T-helper 22 cell (primary cell): Measurements from ENCODE around the gene SGPL1.
"Not testable (repeated sequence)": the region's sequence is repeated elsewhere in the genome, so short reads cannot be mapped to it uniquely, and the experiment has no call there.

Source experiments
- DNase-seq: peaks from one replicate; pipeline ENCODE4 v3.0.0-alpha.2; 2020; ENCODE audit warnings: low read depth

SGPL1 gene

DNA sequence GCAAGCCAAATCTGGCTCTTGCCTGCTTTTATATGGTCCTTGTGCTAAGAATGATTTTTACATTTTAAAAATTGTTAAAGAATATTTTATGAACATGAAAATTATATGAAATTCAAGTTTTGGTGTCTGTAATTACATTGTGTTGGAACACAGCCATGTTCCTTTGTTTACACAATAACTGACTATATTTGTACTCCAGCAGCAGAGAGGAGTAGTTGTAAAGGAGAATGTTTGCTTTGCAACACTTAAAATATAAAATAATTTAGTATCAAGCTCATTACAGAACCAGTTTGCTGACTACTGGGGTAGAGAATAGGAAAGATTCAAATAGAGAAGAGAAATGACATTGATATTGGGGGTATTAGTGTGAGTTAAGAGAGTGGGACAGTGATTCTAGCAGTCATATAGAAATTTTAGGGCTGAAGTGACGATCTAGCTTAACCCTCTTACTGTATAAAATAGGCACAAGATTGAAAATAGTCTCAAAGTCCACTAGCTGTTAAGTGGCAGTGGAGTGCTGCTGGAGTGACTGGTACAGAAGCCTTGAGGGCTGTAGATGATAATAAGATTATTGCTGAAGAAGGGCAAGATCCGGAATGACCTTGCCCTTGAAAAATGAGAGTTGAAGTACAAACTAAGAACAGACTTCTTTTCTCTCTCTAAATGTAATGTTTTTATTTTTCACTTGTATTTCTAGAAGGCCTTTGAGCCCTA lies 28.2 kb downstream of the SGPL1 start:
- no peak for DNase-seq

DNA sequence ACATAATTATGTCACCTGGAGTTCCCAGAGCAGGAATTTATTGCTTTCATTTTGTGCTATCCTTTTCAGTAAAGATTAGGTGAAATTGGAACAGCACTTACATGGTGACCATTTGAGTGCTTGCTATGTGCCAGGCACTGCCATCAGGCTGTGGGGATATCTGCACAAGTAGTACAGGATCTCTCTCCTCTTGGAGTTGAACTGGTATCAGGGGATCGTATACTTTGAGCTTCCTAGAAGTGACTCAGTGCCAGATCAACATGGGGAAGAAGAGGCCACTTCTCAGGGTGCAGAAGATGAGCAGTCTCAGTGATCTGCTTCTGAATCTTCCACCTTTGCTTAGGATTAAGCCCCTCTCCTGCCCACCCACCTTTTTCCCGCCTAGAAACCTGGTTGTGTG lies 29.5 kb downstream of the SGPL1 start:
- DNase-seq, result no peak

DNA sequence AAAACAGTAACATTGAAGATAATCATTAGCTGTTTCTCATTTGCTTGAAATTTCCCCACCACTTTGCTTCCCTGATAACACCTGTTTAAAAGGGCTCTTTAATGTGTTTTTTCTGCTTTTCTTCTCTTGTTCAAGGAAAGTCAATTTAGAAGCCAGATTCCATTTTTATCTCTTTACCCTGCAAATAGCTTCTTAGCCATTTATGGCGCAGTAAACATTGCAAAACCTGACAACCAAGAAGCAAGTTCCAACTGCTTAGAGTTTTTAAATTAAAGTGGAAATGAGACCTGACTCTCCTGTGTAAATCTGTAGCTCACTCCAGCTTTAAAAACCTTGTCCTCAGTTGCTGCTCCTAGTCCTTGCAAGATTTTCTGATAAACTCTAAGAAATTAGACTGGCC lies 30.1 kb downstream of the SGPL1 start:
- no peak for DNase-seq

DNA sequence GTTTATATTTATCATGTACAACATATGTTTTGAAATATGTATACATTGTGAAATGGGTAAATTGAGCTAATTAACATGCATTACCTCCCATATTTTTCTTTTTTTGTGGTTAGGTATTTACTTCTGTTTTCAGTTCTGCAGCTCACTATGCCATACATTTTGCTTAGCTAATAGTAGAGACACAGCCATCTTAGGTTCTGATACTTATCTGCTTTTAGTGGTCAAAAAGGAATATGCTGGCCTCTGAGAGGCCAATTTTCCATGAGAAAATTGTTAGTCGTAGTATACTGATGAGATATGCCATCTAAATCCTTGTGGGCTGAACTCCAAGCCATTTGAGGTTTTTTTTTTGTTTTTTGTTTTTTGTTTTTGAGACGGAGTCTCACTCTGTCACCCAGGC lies 31.0 kb downstream of the SGPL1 start:
- no peak for DNase-seq

DNA sequence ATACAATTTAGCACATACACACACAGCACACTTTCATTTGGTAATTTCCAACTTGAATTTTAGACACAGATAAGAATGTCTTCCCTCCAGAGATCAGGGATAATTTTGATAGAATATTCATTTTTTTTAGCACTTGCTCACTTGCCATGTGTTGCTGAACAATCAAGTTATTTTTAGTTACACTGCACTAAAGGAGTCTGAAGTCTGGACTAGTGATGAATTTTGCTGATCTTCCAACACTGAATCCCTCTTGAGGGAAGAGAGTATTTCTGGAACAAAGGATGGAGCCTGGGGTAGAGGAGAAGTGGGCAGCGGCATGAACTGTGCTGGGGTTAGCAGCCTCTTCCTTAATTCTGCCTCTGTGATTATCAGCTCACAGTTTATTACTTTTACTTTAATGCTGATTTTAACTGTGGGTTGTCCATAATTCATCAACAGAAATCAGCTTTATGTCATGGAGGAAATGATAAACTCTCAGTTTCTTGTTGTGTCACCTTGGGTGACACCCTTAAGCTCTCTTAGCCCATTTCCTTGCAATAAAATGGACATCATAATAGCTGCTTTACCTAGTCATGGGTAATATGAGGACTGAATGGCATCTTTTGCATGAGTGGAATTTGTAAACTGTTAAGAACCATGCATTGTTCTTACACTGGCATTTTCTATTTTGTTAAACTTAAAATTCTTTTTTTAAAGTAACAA lies 32.1 kb downstream of the SGPL1 start:
- no peak for DNase-seq

DNA sequence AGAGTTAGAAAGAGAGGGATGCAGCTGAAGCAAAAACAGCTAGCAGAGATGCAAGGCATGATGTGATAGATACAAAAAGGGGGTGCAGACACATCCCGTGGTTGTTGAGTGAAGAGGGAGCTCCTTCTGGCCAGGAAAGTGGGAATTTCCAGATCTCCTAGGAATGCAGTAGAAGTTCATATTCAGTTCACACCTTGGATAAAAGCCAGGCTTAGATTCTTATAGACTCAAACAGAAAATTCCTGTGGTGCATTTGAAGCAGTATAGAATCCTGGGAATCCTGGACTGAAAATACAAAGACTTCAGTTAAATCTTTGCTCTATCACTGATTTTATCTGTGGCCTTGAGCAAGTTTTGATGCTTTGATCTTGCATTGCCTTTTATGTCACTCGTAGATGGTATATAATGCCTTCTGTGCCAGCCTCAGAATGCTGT lies 33.9 kb downstream of the SGPL1 start:
- DNase-seq, result no peak

DNA sequence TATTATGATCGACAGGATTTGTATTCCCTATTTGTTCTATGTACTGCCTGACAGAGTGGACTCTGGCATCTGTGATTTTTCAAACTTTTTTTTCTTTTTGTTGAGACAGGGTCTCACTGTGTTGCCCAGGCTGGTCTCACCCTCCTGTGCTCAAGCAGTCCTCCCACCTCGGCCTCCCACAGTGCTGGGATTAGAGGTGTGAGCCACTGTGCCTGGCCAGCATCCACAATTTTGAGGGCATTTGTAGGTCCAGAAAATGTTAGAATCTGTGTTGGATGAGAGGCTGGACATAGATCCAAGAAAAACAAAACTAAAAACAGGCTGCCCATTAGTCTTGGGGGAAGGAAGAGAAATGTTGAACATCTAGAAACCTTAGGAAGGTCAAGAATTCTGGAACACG lies 34.3 kb downstream of the SGPL1 start:
- no peak for DNase-seq

DNA sequence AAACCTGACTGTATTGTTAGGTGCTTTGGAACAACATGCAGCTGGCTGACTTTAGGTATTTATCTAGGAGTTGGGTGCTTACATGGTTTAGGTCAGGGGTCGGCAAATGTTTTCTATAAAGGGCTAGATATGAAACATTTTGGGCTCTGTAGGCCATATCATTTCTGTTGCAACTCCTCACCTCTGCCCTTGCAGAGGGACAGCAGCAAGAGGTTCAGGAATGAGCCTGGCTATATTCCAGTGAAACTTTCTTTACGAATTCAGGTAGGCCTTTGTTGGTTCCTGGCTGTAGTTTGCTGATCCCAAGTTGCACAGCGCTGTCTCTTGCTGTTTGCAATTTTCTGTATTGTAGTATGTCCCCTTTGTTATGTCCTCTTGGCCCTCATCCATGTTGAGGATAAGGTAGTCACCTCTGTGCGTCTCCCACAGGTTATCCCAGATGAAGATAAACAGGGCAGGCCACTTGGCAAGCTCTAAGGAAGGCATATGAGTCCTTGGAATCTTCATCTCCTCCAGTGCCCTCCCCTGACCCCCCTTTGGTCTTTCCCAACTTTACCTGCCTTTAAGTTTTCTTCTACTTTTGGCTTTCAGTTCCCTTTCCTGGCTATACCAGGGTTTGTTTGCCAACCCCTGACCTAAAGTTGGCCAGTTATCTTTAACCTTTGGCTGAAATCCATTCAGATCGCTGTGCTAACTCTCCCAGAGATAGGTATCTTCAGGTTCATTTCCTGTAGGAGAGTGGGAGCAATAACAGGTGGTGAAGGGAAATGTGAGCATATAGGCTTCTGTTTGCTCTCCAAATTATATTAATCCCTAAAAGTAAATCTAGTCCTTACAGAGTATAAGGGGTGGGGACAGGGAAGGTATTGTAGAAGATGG lies 36.1 kb downstream of the SGPL1 start:
- DNase-seq, result no peak

DNA sequence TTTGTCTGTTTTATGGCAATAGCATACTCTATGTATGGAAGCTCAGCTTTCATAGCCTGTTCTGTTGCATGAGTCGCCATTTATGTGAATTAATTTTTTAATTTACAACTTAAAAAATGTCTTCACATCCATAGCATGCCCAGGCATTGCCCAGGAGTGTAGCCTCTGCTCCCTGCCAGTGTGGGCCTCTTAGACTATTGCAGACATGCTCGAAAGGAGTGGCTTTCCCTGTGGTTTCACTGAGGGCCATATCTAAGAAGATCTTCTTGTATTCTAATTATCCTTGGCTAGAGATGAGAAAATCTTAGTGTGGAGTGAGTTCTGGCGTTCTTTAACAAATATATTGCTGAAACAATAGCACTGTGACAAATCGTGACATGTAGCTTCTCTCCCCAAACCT lies 37.3 kb downstream of the SGPL1 start:
- DNase-seq, result no peak

DNA sequence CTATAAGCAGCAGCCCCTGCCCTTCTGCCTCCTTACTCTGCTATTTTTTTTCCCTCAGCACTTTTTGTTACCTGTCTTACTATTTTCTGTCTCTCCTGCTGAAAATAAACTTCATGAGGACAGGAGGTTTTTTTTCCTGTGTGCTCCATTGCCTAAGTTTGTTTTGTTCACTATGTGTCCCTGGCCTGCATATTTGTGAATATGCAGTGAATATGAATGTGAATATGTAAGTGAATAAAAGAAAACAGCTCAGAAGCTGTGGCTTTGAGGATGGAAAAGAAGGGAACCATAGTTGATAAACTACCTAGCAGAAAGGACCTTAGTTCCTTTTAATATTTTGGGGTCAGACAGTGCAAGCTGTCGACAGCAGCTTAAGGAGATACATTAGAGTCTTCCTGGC lies 37.7 kb downstream of the SGPL1 start:
- no peak for DNase-seq

DNA sequence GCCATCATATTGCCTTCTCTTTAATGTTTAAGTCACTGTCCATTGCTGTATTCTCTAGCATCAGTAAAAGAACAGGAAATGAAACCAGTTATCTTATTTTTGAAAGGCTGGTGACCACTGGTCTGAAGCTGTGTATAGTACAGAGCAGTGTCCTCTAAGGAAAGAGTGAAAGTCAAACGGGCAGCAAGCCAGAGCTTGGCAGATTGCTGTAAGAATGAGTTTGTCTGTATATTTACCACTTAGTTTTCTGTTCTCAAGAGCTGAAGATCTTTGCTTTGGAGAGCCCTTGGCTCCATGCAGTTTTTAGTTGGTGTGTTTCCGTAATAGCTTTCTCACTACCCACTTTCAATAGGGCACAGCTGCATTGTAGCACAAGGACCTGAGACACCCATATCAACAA lies 40.7 kb downstream of the SGPL1 start:
- DNase-seq, result no peak

DNA sequence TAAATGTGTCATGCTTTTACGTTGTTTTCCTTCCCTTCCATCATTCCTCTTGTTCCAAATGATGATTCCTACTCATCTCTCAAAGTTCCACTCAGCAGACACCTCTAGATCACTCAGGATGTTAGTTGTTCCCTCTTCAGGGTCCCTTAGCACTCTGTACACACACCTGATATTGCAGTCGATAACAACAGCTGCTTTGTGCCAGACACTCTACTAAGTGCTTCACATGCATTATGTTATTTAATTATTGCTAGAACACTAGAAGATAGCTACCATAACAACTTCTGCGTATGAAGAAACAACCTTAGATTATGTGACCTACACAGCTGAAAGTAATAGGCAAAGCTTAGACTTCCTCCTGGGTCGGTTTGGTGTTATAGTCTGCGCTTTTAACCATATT lies 43.0 kb downstream of the SGPL1 start:
- DNase-seq, result no peak

DNA sequence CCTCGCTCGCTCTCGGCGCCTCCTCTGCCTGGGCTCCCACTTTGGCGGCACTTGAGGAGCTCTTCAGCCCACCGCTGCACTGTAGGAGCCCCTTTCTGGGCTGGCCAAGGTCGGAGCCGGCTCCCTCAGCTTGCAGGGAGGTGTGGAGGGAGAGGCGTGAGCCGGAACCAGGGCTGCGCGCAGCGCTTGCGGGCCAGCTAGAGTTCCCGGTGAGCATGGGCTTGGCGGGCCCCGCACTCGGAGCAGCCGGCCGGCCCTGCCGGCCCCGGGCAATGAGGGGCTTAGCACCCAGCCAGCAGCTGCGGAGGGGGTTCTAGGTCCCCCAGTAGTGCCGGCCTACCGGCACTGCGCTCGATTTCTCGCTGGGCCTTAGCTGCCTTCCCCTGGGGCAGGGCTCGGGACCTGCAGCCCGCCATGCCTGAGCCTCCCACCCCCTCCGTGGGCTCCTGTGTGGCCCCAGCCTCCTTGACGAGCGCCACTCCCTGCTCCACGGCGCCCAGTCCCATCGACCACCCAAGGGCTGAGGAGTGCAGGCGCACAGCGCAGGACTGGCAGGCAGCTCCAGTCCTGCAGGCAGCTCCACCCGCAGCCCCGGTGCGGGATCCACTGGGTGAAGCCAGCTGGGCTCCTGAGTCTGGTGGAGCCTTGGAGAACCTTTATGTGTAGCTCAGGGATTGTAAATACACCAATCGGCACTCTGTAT lies 45.9 kb downstream of the SGPL1 start:
- not testable (repeated sequence) for DNase-seq

DNA sequence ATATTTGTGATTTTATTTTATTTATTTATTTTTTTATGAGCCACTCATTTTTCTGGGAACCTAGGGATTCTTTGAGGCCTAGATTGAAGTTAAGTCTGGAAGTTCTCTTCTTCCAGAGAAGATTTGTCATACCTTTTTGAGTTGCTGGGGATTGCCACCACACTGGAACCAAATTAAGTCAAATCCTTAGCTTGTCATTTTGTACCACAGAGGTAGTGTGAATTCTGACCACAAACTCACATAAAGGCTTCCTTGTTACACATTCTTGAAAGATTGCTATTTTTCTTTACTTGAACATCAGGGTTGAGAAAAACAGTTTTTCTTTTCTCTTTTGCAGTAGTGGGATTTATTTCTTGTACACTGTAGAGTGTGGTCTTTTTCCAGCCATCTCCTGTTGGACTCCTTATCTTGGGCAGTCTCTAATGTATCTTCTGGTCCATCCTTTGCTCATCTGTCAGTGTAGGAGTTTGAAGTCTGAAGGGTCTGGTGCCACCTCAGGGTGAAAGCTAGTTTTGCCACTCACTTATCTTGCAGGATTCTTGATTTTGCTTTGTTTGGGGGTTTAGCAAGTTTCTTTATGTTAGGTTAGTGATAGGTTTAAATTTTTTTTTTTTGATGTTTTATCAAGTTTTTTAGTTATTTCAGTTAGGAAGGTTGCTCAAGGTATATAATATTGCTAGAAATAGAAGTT lies 47.9 kb downstream of the SGPL1 start:
- DNase-seq, result no peak

DNA sequence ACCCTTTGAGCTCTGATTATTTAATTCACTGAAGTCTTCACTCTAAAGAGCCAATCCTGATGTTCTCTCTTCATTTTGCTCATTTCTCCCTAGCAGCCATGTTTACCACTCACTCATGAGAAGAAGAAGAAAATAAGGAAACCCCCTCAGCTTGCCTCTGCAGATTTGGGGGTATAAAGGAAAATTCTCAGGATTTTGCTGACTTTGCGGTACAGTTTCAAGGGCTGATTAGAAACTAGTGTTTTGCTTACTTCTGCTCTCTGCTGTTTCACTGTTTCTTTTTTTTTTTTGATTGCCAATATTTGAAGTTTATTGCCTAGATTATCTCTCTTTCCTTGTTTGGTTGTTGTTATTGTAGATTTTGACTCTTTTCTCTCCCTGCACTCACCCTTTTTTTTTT lies 49.2 kb downstream of the SGPL1 start:
- DNase-seq, result no peak

DNA sequence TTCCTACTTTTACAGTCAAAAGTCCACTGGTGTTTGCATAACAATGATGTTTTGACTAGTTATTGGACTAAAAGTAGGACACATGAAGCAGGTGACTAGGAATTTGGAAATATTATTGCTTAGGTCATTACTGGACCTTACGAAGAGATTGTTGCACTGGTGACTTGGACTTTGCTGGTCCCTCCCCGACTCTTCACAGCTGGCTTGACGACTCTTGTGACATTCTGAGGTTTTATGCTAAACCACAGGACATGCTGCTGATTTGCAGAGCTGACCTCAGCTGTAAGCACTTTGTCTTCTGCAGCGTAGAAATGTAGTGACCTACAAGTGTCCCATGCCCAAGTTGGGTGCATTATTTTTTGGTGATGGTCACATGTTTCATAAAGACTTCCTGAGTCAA lies 50.7 kb downstream of the SGPL1 start:
- no peak for DNase-seq

DNA sequence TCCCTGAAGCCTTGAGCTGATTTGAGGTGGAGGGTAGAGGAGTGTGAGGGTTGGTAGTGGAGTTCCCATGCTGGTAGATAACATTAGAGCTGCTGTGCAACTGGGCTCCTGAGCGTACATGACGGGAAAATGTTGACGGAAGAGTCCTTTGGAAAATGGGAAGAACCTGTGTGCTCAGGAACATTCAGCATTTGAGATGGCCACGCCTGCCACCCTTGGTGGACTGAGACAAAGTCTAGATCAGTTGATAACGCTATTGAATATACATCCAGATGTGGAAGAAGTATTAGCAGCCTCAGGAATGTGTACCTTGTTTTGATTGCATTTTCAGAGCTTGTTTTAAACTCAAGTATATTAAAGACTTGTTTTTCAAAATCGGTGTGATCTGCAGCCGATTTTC lies 56.5 kb downstream of the SGPL1 start:
- no peak for DNase-seq

DNA sequence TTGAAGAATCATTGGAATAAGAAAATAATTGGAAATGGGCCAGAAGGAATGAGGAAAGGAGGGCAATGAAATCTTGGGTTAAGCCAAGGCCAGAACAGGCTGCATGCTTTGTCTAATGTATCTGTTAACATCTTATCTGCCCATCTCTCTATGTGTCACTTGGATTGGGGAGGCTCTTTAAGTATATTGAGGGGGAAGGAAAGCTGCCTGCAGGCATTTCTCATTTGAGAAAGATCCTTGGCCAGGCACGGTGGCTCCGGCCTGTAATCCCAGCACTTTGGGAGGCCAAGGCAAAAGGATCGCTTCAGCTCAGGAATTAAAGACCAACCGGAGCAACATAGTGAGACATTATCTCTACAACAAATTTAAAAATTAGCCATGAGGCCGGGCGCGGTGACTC lies 58.3 kb downstream of the SGPL1 start:
- DNase-seq, result no peak

DNA sequence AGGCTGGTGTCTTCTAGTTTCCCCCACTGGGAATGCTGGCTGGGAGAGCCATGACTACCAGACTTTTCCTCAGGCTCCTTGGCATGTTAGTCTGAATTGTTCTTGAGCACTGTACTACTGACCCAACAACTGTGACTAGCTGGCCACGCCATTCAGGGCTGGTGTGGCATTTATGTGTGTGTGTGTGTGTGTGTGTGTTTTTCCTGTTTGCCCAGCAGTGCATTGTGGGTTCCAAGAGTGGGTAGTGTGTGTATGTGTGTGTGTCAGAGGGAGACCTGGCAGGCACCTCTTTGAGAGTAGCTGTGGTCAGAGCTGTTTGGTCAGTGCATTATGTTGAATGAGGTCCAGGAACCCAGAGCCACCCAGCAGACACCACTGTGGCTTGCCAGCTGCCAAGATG lies 63.5 kb downstream of the SGPL1 start:
- DNase-seq, result no peak

DNA sequence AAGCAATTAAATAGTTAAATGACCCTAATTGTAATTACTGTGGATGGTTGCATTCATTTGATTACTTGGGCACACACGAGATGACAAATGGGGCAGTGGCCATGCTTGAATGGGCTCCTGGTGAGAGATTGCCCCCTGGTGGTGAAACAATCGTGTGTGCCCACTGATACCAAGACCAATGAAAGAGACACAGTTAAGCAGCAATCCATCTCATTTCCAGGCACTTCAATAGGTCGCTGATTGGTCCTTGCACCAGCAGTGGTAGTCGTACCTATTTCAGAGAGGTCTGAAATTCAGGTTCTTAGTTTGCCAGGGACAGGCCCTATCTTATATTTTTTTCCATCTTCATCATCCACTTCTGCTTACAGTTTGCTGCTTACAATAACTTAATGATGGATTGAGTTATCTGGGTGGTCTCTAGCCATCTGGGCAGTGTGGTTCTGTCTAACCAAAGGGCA lies 64.4 kb downstream of the SGPL1 start:
- peak; percentile 41 for DNase-seq

DNA sequence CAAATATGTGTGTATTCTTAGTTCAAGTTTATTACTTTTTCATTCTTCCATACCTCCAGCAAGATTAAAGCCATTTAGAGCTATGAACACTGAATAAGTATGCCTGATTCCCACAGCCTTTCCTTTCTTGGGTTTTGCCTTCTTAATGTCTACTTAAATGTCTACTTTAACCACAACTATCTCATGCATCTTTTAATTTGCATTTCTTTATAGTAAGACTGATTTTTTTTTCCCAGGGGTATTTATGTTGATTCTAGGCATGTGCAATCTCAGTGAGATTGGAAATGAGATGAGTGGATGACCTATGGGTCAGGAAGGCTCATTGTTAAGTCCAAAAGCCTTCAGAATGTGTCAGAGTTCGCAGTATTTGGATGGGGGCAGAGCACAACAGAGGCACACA lies 69.0 kb downstream of the SGPL1 start:
- no peak for DNase-seq

DNA sequence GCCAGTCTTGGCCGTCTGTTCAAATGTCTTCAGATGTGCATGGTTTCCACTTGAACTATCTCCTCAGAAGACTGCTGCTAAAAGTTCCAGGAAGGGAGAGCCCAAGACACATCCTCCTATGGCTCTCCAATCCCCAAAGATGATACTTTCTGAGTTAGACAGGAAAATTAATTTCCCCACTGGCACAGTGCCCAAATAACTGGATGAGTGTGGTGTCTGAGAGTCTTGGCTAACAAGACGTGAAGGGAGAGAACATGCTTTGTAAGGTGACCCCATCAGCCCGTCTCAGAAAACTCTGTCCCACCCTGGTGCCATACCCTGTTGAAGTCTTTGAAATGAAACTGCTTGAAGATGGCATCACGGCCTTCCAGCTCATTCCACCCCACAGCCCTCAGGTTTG lies 69.7 kb downstream of the SGPL1 start:
- DNase-seq, result no peak
